Astrocyte (in vitro differentiated cells and primary cell): ENCODE data around the gene MCTP1.

Source experiments
- EZH2 ChIP-seq: IDR thresholded peaks from 2 replicates; pipeline ENCODE4 v1.6.1; 2012; ENCODE audit warnings: mild to moderate bottlenecking, low read length, inconsistent platforms; ENCODE audit not compliant: insufficient read depth
- TF ChIP-seq, protein P1 (sequence below): IDR thresholded peaks from 2 replicates; pipeline ENCODE4 v1.5.1; 2011; ENCODE audit warnings: low read depth, mild to moderate bottlenecking, inconsistent platforms, low read length, moderate library complexity; ENCODE audit not compliant: insufficient read depth

- TF ChIP-seq, protein P1, sequence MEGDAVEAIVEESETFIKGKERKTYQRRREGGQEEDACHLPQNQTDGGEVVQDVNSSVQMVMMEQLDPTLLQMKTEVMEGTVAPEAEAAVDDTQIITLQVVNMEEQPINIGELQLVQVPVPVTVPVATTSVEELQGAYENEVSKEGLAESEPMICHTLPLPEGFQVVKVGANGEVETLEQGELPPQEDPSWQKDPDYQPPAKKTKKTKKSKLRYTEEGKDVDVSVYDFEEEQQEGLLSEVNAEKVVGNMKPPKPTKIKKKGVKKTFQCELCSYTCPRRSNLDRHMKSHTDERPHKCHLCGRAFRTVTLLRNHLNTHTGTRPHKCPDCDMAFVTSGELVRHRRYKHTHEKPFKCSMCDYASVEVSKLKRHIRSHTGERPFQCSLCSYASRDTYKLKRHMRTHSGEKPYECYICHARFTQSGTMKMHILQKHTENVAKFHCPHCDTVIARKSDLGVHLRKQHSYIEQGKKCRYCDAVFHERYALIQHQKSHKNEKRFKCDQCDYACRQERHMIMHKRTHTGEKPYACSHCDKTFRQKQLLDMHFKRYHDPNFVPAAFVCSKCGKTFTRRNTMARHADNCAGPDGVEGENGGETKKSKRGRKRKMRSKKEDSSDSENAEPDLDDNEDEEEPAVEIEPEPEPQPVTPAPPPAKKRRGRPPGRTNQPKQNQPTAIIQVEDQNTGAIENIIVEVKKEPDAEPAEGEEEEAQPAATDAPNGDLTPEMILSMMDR: no peak
- no peak for TF ChIP-seq EZH2
These were observed 339.2 kb downstream of the MCTP1 start for GRCh38 chr5:94945656-94946055.
